Activated gamma-delta T cell treated with anti-CD3 and anti-CD28 coated beads, Interleukin-2, amount 50 U/mL, for 16 hours (primary cell): Measurements from ENCODE around the gene DDX1.
"Not testable (repeated sequence)": the region's sequence is repeated elsewhere in the genome, so short reads cannot be mapped to it uniquely, and the experiment has no call there.

Experiments used
- DNase-seq: peaks from one replicate; pipeline ENCODE4 v3.0.0-alpha.2; 2020; ENCODE audit warnings: low read depth

DDX1 gene

DNA sequence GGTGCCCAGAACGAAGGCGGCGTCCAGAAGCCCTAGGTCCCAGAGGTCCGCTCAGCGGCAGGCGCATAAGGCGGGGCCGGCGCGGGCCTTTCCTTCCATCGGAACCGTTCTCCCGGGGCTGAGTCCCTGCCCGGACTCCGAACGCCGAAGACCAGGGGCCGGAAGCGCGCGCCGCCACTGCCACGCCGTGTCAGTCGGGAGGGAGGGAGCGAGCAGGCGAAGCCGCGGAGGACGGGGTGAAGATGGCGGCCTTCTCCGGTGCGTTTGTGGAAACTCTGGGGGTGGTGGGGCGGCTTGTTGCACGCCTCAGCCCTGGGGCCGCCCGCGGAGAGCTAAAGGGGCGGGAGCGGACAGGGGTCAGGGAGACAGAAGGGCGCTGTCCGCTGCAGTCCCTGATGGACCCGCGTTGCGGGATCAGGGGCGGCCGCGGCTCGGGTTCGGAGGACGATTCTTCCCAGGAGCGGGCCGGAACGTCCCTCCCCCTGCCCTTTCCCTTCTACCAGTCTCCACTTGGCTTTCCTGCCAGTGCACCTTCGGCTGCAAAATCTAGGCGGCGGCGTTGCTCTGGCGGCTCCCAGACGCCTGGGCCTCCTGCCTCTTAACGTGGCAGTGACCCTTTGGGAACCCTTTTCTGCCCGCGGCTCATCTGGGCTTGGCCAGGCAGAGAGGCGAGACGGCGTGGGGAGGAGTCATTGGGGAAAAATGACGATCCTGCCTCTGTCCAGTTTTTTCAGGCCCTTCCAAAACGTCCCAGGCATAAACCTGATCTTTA is at the start of gene DDX1:
Gene DDX1, plus strand, starts transcription at position 177 of the 772 bp plus-strand sequence. Its CDS starts 66 bp downstream, at position 243.
- DNase-seq, result peak; percentile 72

DNA sequence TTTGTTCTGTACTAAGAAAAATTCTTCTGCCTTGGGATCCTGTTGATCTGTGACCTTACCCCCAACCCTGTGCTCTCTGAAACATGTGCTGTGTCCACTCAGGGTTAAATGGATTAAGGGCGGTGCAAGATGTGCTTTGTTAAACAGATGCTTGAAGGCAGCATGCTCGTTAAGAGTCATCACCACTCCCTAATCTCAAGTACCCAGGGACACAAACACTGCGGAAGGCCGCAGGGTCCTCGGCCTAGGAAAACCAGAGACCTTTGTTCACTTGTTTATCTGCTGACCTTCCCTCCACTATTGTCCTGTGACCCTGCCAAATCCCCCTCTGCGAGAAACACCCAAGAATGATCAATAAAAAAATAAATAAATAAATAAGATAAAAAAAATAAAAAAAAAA is 49.4 kb upstream of the DDX1 start:
- DNase-seq, result not testable (repeated sequence)

DNA sequence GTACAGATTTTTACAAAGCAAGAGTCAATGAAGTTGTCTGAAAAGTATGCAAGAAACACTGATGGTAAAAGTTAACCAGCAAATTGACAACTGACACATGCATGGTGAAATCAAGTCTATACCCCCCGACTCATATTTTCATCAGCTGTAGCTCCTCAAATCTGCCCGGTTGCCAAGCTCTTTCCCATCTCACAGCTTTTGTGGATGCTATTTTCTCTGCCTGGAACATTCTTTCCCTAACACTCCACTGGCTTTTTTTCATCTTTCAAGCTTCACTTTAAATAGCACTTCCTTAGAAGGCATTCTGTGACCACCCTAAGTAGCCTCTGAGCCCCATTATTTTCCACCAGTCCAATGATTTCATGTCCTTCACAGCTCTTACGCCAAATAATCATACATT is 48.6 kb upstream of the DDX1 start:
- no peak for DNase-seq

DNA sequence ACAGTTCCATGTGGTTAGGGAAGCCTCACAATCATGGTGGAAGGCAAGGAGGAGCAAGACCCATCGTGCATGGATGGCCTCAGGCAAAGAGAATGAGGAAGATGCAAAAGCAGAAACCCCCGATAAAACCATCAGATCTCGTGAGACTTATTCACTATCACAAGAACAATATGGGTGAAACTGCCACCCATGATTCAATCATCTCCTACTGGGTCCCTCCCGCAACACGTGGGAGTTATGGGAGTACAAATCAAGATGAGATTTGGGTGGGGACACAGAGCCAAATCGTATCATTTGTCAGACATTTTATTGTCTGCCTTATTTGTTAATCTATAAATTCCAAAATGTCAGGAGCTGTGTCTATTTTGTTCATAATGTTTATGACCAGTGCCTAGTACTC is 48.1 kb upstream of the DDX1 start:
- no peak for DNase-seq

DNA sequence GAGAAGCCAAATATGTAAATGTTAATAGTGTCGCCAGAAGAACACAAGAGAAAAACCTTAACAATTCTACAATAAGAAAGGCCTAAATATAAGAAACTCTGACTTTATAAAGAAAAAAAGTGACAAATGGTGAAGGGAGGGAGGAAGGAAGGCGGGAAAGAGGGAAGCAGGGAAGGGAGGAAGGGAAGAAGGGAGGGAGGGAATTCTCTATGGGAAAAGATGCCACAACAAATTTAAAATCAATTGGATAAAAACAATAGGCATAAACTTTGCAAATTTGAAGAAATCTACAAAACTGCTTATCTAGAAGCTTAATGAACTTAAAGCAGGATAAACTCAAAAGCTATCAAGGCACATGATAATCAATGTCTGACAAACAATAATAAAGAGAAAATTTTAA is 47.4 kb upstream of the DDX1 start:
- DNase-seq, result no peak

DNA sequence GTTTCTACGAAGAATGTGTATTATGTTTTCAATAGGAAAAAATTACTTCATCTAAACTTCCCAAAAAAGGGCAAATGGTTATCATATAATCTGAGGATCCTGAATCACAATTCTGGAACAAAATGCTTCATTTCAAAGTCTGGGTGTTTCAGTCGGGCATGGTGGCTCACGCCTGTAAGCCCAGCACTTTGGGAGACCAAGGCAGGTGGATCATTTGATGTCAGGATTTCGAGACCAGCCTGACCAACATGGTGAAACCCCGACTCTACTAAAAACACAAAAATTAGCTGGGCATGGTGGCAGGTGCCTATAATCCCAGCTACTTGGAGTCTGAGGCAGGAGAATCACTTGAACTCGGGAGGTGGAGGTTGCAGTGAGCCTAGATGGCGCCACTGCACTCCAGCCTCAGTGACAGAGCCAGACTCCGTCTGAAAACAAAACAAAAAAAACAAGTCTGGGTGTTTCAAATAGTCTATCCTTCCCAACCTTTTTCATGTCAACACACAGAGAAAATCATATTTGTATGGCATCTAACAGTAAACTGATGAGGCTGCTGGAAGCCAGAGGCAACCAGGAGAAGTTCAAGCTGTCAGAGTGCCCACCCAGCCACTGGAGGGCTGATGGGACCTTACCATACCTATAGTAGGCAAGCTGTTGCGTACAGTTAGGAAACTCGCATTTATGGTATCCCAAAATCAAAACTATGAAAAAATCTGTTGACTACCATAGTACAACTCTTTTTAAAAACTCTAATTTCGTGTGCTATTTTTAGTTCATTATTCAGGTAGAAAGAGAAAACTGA is 45.2 kb upstream of the DDX1 start:
- DNase-seq, result no peak

DNA sequence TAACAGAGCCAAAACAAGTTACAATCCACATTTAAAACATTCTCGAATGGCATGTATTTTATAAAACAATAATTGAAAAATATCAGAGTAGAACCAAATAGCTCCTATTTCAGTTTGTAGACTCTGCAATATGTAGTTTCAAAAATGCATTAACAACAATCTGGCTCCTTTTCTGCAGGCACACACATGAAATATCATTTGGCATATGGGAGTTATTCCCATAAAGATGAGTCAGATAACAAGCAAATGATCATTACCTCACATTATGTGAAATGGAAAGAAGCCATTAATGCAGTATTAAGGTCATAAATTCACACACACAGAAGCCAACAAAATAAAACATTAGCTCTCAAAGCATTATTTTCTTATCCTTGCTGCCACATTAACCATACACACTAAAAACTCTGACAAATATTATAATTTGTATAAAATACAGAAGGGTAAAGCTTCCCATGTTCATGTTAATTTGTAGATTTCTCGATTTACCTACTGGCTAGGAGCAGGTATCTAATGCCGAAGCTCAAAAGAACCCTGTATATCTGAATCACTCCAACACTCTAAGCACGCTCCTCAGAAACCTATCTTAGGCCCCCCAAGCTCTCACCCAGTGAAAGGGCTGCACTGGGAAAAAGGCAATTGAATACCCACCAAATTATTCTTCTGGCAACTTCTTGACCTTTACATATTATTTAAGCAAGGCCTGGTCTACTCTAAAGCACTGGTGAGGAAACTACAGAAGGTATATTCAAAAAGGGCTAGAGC is 44.4 kb upstream of the DDX1 start:
- no peak for DNase-seq

DNA sequence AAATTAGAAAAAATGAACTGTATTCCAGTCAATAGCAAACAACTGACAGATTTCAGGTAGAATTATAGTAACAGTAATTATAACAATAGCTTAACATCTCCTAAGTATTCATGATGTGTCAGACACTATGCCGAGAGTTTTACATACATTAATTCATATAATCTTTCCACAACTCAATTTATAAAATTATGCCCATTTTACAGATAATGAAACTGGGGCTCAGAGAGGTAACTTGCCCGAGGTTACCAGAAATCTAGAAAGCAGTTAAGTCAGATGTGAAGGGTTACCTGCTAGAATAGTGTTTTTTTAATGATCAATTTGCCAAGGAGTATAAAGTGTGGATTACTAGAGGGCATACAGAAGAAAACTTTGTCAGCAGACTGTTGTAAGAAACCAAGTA is 42.7 kb upstream of the DDX1 start:
- no peak for DNase-seq

DNA sequence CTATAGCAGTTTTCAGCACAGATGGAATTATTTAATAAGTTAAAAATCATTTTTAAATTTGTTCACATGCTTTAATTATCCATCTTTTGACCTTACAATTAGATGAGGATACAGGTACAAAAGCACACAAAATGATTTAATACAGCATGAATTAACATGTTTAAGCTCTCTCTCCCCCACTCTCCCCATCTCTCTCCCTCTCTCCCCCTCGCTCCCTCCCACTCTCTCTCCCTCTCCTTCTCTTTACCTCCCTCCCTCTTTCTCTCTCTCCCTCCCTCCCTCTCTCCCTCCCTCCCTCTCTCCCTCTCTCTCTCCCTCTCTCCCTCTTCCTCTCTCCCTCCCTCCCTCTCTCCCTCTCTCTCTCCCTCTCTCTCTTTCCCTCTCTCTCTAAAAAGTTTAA is 38.1 kb upstream of the DDX1 start:
- no peak for DNase-seq

DNA sequence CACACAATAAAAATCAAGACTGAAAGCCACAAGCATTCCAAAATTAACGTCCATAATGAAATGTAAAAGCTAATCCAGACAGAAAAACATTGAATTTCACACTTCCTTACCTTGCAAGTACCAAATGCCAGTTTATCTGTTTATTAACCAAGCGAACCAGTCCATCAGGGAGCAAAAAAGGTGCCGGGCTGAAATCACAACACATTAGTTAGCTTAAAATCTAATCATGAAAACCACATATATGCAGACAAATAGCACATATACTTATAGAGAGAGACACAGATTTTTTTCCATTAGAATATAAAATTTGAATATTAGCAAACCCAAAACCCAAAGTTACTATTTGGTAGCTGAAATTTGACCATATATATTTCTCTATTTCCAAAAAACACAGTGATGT is 37.7 kb upstream of the DDX1 start:
- DNase-seq, result no peak

DNA sequence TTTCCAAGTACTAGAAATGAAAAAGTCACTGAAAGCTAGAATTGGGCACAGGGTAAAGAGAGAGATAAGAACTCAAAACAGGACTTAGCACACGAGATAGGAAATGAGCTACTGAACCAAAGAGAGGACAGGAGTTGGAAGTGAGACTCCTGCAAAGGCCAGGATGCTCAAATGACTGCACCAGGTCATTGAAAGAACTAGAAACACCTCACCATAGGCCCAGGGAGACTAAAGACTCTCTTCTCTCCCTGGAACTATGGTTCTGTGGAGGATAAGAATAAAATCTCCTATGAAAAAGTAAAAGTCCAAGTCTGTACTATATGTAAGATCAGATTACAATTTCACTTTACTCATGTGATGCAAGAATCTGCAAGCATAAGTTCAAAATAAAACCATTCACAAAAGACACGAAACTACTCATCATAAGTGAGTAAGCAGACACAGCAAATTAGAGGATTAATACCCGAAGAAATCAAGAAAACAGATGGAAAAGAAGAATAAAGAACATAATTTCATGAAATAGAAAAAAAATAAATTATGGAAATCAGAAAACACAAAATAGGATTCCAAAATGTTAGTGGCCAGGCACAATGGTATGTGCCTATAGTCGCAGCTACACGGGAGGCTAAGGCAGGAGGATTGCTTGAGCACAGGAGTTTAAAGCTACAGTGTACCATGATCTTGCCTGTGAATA is 37.0 kb upstream of the DDX1 start:
- no peak for DNase-seq

DNA sequence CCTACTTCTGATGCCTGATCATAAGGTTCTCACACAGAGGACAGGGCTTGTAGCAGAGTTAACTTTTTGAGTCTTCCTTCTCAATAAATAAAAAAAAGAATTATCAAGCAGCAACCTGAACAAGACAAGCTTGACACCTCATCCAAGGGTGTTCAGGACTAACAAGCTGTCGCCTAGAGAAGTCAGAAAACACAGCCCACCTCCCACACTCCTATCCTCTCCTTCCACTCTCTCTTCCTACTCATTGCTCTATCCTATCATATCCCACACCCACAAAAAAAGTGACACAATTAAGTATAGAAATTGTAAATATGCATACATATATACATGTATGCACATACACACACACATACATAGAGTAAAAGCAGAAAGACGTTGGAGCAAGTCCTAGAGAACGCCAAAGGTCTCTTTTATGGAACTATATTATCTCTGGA is 35.9 kb upstream of the DDX1 start:
- DNase-seq, result no peak

DNA sequence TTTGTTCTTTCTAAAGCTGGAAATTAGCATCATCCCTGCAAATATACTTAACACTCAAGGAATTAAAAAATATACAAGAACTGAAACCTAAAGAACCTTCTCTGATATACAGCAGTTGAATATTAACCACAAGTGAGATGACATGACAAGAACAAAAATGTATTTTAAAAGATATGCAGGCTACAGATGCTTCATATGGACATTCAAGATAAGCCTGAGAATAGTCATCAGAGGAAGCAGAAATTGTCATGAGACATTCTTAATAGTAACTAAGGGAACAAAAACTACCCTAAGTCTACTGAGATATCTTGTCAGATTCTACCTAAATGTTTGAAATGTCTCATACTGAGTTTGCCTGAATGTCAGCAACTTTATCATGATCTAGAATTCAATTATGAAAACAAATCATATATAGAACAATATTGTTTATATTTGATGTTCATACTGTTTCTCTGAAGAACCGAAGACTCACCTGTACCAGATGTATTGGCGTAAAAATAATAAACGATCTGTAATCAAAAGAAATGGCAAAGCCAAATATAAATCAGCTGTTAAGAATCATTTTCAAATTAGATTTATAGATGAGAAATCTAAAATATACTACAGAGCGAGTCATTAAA is 35.2 kb upstream of the DDX1 start:
- DNase-seq, result no peak

DNA sequence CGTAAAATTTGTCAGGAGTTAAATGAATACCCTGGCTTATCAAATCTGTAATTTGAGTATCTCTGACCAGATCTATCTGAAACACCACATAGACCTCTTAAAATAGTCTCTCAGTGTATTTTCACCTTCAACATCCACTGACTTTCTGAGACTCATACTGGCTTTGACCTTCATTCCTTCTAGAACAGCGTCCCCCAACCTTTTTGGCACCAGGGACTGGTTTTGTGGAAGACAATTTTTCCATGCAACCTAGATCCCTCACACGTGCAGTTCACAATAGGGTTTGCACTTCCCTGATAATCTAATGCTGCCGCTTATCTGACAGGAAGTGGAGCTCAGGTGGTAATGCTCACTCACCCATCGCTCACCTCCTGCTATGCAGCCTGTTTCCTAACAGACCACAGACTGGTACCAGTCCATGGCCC is 33.8 kb upstream of the DDX1 start:
- no peak for DNase-seq

DNA sequence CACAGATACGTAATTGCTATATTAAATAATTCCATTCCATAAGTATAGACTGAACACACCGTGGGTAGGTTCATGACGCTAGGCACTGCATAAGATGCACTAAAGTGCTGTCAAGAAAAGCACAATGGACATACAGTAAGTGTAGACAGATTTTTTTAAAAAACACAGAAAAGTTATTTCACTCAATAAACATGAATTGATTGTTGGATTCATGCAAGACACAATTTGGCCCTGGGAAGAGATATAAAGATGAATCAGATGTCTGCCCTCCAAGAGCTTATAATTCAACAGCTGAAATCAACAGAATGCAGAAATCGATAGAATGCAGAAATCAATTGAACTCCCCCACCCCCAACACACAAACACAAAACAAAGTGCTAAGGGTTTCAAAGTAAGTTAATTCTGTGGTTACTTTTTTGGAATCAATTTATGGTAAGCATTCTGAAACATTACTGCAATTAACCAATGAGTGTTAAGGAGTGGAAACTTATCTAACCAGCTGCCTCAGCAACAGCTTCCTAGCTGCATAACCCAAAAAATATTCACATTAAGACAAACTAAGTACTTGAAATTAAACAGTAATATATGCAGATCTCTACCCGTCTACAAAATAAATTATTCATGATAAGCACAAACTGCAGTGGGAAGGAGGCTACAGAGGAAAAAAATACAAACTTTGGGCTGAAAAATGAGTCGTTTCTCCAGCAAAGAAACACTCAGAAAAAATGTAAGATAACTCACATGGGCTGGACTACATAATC is 32.1 kb upstream of the DDX1 start:
- no peak for DNase-seq

DNA sequence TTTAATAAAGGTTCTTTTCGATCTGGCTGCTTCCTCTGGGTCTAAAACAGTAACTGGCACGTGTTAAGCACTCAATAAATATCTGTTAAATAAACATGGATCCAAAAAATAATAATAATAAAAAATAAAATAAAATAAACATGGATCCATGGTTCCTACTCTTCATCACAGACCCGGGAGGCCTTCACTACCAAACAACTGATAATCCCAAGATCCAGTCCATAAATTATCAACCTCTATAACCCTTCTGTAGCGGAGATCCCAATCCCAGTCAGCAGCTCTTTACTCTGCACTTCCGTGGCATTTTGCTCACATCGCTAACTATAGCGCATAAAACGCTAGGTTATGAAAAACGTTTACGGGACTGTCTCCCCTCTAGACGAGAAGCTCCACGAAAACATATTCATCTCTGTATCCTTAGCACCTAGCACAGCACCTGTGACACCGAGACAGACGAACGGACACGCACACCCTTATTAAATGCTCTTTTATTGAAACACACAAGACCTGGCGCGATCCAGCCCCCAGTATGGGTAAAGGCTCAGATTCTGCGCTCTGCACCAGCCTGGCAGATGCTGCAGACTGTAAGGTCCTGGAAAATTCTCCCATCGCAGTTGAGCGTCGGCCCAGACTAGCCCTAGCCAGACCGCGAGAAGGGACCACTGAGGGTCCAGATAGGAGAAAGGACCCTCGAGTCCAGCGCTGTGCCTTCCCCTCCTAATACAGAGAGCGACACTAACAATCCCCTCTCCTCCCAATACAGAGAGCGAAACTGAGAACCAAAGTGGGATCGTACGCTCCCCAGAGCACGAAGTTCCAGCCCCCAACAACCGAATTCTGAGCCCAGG is 31.3 kb upstream of the DDX1 start:
- DNase-seq, result no peak

DNA sequence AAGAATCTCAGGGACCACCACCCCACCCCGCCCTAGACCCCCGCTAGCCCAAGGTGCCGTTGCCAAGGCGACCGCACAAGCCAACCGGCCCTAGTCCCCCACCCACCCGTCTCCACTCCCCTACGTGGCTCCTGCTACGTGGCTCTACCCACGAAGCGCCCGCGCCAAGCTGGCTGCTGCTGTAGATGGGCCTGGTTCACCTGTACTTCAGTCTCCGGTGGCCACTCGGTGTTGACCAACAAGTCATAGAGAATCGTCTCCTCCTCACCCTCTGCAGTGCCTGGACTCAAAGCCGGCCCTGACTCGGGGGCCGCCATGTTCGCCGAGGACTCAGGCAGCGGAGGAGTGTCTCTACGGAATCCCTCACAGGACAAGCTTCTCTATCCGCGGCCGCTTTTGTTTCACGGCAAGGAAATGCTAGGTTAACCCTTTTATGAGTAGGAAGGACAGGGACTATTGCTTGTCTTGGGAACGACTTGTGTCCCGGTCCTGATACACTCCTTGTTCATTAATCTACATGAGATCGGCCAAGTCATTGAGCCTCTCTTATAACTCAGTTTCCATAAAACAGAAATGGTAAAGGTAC is 30.6 kb upstream of the DDX1 start, which contains the start of gene NBAS:
Gene NBAS, minus strand, starts transcription at position 347 of the 586 bp plus-strand sequence. Its CDS starts 30 bp downstream, at position 317.
- DNase-seq, result peak; percentile 65

DNA sequence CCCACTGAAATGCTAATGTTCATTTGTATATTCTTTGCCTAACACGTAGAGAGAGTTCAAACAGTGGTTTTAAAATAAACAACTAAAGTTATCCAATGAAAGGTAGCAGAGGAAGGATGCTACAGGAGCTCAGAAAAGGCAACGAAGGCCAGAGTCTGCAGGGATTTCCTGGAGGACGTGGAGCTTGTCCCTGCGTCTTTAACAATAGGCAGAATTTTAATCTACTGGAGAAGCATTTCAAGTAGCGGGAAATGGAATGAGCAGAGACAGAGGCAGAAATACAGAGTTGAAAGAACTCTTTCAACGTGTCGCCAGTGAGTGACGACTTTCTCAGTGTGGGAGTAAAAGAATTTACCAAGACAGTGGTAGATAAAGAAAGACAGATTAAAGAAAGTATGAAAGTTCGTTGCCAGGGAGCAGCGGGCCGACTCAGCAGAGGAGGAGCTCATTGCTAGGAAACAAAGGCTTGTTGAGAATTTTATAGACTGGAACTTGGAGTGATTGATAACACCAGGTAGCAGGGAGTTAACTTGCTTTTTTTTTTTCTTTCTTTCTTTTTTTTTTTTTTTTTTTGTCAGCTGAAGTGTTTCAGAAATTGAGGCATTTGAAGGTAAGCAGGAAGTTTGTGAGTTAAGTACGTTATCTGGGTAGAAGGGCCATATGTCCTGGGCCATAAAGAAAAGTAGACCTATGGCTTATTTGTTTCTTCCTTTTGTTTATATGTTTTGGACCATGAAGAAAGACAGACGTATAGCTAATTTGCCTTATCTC is 29.9 kb upstream of the DDX1 start:
- DNase-seq, result no peak
